Measurements from ENCODE around the gene BMP2K. TPM values are rescaled to one million over a fixed set of nuclear protein-coding genes. Genes with fewer than 3 reads are reported as not detected.

Gene BMP2K
- total and polyA plus RNA-seq, 2 of the 8 experiments (the other 6 are each of a cell fraction or from before 2014, with no cell fraction given): 15.6 to 24.1 TPM

DNA sequence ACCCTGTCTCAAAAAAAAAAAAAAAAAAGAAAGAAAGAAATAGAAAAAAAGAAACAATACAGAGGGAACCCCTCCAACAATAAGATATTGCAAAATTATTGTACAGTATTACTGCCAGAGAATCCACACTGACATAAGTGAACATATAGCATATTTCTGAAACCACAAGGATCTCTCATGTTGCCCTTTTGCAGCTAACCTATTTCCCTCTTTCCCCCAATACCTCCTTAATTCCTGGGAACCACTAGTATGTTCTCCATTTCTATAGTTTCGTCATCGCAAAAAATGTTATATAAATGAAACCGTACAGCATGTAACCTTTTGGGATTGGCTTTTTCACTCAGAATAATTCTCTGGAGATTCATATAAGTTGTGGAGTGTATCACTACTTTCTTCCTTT is 20.0 kb upstream of the BMP2K start (continued):
- TF ChIP-seq, protein P1, sequence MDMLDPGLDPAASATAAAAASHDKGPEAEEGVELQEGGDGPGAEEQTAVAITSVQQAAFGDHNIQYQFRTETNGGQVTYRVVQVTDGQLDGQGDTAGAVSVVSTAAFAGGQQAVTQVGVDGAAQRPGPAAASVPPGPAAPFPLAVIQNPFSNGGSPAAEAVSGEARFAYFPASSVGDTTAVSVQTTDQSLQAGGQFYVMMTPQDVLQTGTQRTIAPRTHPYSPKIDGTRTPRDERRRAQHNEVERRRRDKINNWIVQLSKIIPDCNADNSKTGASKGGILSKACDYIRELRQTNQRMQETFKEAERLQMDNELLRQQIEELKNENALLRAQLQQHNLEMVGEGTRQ (IDR thresholded peaks at IDR 0.05; ENCODE audit: low read length): no peak
- TF ChIP-seq TAF1 (IDR thresholded peaks at IDR 0.05; ENCODE audit: low read depth, low read length) (no peak), NRF1 (IDR thresholded peaks at IDR 0.05; ENCODE audit: low read depth, low read length) (no peak), GTF2F1 (IDR thresholded peaks at IDR 0.05; ENCODE audit: borderline replicate concordance, low read depth, low read length) (no peak)
